Tibial nerve (tissue), 4 donors: ENCODE results near the gene REC114. TPM values are rescaled to one million over a fixed set of nuclear protein-coding genes. Genes with fewer than 3 reads are reported as not detected.

Source experiments
- DNase-seq, 2 donors: peaks; one replicate each; pipeline ENCODE4 v3.0.0-alpha.2; 2019; ENCODE audit warnings: low spot score in 2 of 2
- H3K27ac ChIP-seq, 4 donors: fragments of 200-600 bp; sonication (generic) in 3 of 4; one replicate each; pipeline ENCODE4 v1.5.1; 2017 to 2019; ENCODE audit warnings: mild to moderate bottlenecking in 1 of 4
- H3K27me3 ChIP-seq, 2 donors: fragments of 200-600 bp; sonication (generic) in 1 of 2; one replicate each; pipeline versions ENCODE4 v1.5.1 to v1.6.0; 2017 to 2019
- H3K36me3 ChIP-seq, 3 donors: fragments of 200-600 bp; sonication (generic); one replicate each; pipeline ENCODE4 v1.5.1; 2018 to 2019
- H3K4me1 ChIP-seq, 4 donors: fragments of 200-600 bp; sonication (generic) in 3 of 4; one replicate each; pipeline ENCODE4 v1.5.1; 2017 to 2019
- H3K4me3 ChIP-seq, 4 donors: fragments of 200-600 bp; sonication (generic) in 3 of 4; one replicate each; pipeline ENCODE4 v1.5.1; 2017 to 2019; ENCODE audit warnings: mild to moderate bottlenecking in 1 of 4, moderate library complexity in 1 of 4
- H3K9me3 ChIP-seq, 4 donors: fragments of 200-600 bp; sonication (generic) in 3 of 4; one replicate each; pipeline ENCODE4 v1.5.1; 2017 to 2019
- CTCF ChIP-seq, 5 experiments: fragments of 200-600 bp in 3 of 5; fragments of 450-650 bp in 2 of 5; sonication (generic) in 3 of 5; IDR thresholded peaks; one replicate each; pipeline ENCODE4 v1.5.1; 2016 to 2019; ENCODE audit warnings: antibody characterized with exemption in 5 of 5, mild to moderate bottlenecking in 3 of 5, moderate library complexity in 2 of 5
- EP300 ChIP-seq, 2 donors: sonication (generic); formaldehyde crosslinking; IDR thresholded peaks; one replicate each; pipeline ENCODE4 v1.6.1; 2017; ENCODE audit warnings: antibody characterized with exemption in 2 of 2, mild to moderate bottlenecking in 1 of 2
- POLR2A ChIP-seq, 2 donors: fragments of 450-650 bp; IDR thresholded peaks; one replicate each; pipeline ENCODE4 v1.6.1; 2017; ENCODE audit warnings: antibody characterized with exemption in 2 of 2, mild to moderate bottlenecking in 2 of 2, moderate library complexity in 2 of 2
- WGBS, 2 donors: methylation state at CpG; one replicate each; pipeline ENCODE4 v1.1.5; 2018; 5-methylcytosine and 5-hydroxymethylcytosine counted together
- total RNA-seq, 4 donors: library from RNA; depleted of rRNA; stranded (reverse); fragments of >200 nt; gene quantifications; one replicate each; pipeline ENCODE4 v1.1.0, GENCODE V29; 2016

The REC114 gene
- total RNA-seq, 4 donors from 2014 or later: not detected

GRCh38 chr15:73607843-73608242 is 164.9 kb downstream of the REC114 start:
- no peak for TF ChIP-seq CTCF (IDR thresholded peaks at IDR 0.05)
- TF ChIP-seq POLR2A (IDR thresholded peaks at IDR 0.05): no peak
- TF ChIP-seq EP300 (IDR thresholded peaks at IDR 0.05): no peak
- H3K4me3 ChIP-seq: no peak overlapping the region
- H3K27ac ChIP-seq: no peak overlapping the region
- peaks cover 0 to 72% (median 7%) of the 10 kb centered on the region in 4 donors for H3K4me1 ChIP-seq
- DNase-seq: no peak
- WGBS, 2 donors: 65 to 85% methylated on average over 1 of the region's 1 CpG
- no peaks in the 10 kb centered on the region for H3K36me3 ChIP-seq
- H3K9me3 ChIP-seq: no peaks in the 10 kb centered on the region
- no peaks in the 10 kb centered on the region for H3K27me3 ChIP-seq

GRCh38 chr15:73608475-73608874 is 165.5 kb downstream of the REC114 start:
- no peaks in the 10 kb centered on the region for H3K9me3 ChIP-seq
- DNase-seq: no peak
- H3K27me3 ChIP-seq: no peaks in the 10 kb centered on the region
- no peak for TF ChIP-seq EP300 (IDR thresholded peaks at IDR 0.05)
- no peak for TF ChIP-seq POLR2A (IDR thresholded peaks at IDR 0.05)
- TF ChIP-seq CTCF (IDR thresholded peaks at IDR 0.05): no peak
- 77 to 83% methylated on average over 1 of the region's 1 CpG for WGBS, 2 donors
- H3K4me3 ChIP-seq: no peak overlapping the region
- H3K36me3 ChIP-seq: no peaks in the 10 kb centered on the region
- peaks cover 0 to 72% (median 2%) of the 10 kb centered on the region in 4 donors for H3K4me1 ChIP-seq
- no peak overlapping the region for H3K27ac ChIP-seq

GRCh38 chr15:73608941-73609340 is 166.0 kb downstream of the REC114 start:
- no peak for TF ChIP-seq POLR2A (IDR thresholded peaks at IDR 0.05)
- no peak for TF ChIP-seq CTCF (IDR thresholded peaks at IDR 0.05)
- TF ChIP-seq EP300 (IDR thresholded peaks at IDR 0.05): no peak
- no peaks in the 10 kb centered on the region for H3K27me3 ChIP-seq
- H3K27ac ChIP-seq: no peak overlapping the region
- H3K36me3 ChIP-seq: no peaks in the 10 kb centered on the region
- 61 to 66% methylated on average over 2 of the region's 2 CpGs for WGBS, 2 donors
- peaks cover 0 to 73% (median 2%) of the 10 kb centered on the region in 4 donors for H3K4me1 ChIP-seq
- H3K9me3 ChIP-seq: no peaks in the 10 kb centered on the region
- H3K4me3 ChIP-seq: no peak overlapping the region
- no peak for DNase-seq

Other genes with a start within 250 kb of the REC114 start
- gene HCN4, start 74.2 kb upstream of the REC114 start, total RNA-seq: not detected
- gene NPTN, start 190.2 kb downstream of the REC114 start, total RNA-seq: 100 to 1,000 TPM in 2 of 4 donors, 10 to 100 TPM in 2; 84.3 to 118 (median 106) TPM
- 10 to 100 TPM; 42.6 to 93.3 (median 70.9) TPM for gene CD276, start 241.2 kb downstream of the REC114 start, total RNA-seq